ENCODE results near the gene BTRC.

The BTRC gene

DNA sequence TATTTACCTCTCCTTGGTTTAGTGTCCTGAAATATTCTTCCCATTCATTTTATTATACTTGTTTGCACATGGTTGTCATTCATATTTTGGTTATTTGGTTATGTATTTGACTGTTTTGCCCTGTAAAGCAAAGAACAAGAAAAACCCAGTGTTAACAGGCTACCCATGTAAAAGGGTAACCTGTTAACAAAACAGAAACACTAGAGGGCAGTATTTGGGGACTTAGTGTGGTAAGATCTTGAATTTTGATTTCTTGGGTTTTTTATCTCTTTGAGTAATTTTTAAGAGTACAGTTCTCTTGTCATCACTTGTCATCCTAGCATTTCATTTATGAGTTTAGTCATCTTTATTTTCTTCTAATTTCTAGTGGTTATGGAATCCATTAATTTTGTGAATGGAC lies 182.8 kb downstream of the BTRC start:
- Histone ChIP-seq H3K9me3 (ENCODE audit: control insufficient read depth, low read length) (no peaks in the 10 kb centered on the region), H3K9ac (ENCODE audit: low read length) (no peak overlapping the region), H3K36me3 (ENCODE audit: control insufficient read depth, insufficient read depth, low read length) (no peaks in the 10 kb centered on the region), H3K27me3 (ENCODE audit: control insufficient read depth, insufficient read depth, low read length) (no peaks in the 10 kb centered on the region), H3K4me1 (ENCODE audit: control insufficient read depth, insufficient read depth, low read length) (no peaks in the 10 kb centered on the region), H3K4me3 (ENCODE audit: low read length) (no peak overlapping the region)

DNA sequence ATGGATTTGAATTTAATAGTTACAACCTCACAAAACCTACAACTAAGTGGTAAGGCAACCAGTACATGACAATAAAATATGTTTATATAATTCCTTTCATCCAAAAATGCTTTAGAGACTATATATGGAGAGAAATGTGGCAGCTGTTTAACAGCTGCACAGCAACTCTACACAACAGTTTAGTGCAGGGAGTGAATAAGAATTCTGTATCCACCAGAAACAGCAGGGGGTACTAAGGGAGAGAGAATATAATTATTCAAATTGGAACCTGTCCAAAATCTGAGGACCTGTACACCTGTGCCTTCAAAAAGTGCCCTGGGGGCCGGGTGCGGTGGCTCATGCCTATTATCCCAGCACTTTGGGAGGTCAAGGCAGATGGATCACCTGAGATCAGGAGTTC lies 184.5 kb downstream of the BTRC start:
- Histone ChIP-seq H3K4me3 (ENCODE audit: low read length) (no peak overlapping the region), H3K27me3 (ENCODE audit: control insufficient read depth, insufficient read depth, low read length) (no peaks in the 10 kb centered on the region), H3K9me3 (ENCODE audit: control insufficient read depth, low read length) (no peaks in the 10 kb centered on the region), H3K4me1 (ENCODE audit: control insufficient read depth, insufficient read depth, low read length) (no peaks in the 10 kb centered on the region), H3K36me3 (ENCODE audit: control insufficient read depth, insufficient read depth, low read length) (no peaks in the 10 kb centered on the region), H3K9ac (ENCODE audit: low read length) (no peak overlapping the region)

GRCh38 chr10:101545898-101546297 lies 191.9 kb downstream of the BTRC start:
- H3K4me1 ChIP-seq (ENCODE audit: control insufficient read depth, insufficient read depth, low read length) = no peaks in the 10 kb centered on the region
- no peak overlapping the region for H3K9ac ChIP-seq (ENCODE audit: low read length)
- H3K4me3 ChIP-seq (ENCODE audit: low read length) = no peak overlapping the region
- no peaks in the 10 kb centered on the region for H3K9me3 ChIP-seq (ENCODE audit: control insufficient read depth, low read length)
- H3K36me3 ChIP-seq (ENCODE audit: control insufficient read depth, insufficient read depth, low read length) = no peaks in the 10 kb centered on the region
- H3K27me3 ChIP-seq (ENCODE audit: control insufficient read depth, insufficient read depth, low read length) = no peaks in the 10 kb centered on the region

DNA sequence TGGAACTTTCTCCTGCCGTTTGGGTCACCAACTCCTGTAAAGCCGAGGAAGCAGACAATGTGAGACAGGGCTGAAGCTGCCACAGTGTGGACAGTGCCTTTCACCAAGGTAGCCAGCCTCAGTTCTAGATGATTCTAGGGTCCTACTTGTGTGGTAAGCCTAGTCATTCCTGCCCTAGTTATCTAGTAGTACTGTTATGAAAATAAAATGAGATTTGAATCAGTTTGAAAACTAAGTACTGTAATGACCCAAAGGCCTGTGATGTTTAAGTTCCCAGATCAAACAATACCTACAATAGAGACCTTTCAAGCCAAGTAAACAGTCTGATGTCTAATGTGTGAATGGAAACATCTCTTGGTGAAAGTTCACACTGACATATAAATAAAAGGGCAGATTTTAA lies 197.0 kb downstream of the BTRC start:
- Histone ChIP-seq H3K9ac (ENCODE audit: low read length) (no peak overlapping the region), H3K4me3 (ENCODE audit: low read length) (no peak overlapping the region), H3K27me3 (ENCODE audit: control insufficient read depth, insufficient read depth, low read length) (no peaks in the 10 kb centered on the region), H3K9me3 (ENCODE audit: control insufficient read depth, low read length) (no peaks in the 10 kb centered on the region), H3K36me3 (ENCODE audit: control insufficient read depth, insufficient read depth, low read length) (no peaks in the 10 kb centered on the region), H3K4me1 (ENCODE audit: control insufficient read depth, insufficient read depth, low read length) (no peaks in the 10 kb centered on the region)

DNA sequence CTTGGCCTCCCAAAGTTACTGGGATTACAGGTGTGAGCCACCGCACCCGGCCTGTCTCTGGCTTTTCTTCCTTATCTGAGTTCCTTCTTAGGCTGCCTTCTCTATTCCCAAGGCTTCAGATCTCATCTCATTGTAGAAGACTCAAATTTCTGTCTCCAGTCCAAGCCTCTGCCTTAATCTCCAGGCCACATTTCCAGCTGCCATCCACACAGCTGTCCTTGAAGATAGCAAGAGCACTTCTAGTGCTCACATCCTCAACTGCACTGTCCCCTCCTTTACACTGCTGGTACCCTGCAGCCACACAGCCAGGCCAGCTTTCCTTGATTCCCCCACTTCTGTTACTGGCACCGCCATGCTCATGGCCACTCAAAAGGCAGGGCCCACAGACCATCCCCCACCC lies 198.5 kb downstream of the BTRC start:
- H3K9me3 ChIP-seq (ENCODE audit: control insufficient read depth, low read length) = no peaks in the 10 kb centered on the region
- H3K27me3 ChIP-seq (ENCODE audit: control insufficient read depth, insufficient read depth, low read length) = no peaks in the 10 kb centered on the region
- no peaks in the 10 kb centered on the region for H3K36me3 ChIP-seq (ENCODE audit: control insufficient read depth, insufficient read depth, low read length)
- no peak overlapping the region for H3K4me3 ChIP-seq (ENCODE audit: low read length)
- no peaks in the 10 kb centered on the region for H3K4me1 ChIP-seq (ENCODE audit: control insufficient read depth, insufficient read depth, low read length)
- no peak overlapping the region for H3K9ac ChIP-seq (ENCODE audit: low read length)

GRCh38 chr10:101557541-101557940 lies 203.6 kb downstream of the BTRC start:
- no peaks in the 10 kb centered on the region for H3K36me3 ChIP-seq (ENCODE audit: control insufficient read depth, insufficient read depth, low read length)
- peaks cover 10% of the 10 kb centered on the region for H3K27me3 ChIP-seq (ENCODE audit: control insufficient read depth, insufficient read depth, low read length)
- no peaks in the 10 kb centered on the region for H3K9me3 ChIP-seq (ENCODE audit: control insufficient read depth, low read length)
- no peak overlapping the region for H3K4me3 ChIP-seq (ENCODE audit: low read length)
- H3K4me1 ChIP-seq (ENCODE audit: control insufficient read depth, insufficient read depth, low read length) = peaks cover 4% of the 10 kb centered on the region
- no peak overlapping the region for H3K9ac ChIP-seq (ENCODE audit: low read length)

DNA sequence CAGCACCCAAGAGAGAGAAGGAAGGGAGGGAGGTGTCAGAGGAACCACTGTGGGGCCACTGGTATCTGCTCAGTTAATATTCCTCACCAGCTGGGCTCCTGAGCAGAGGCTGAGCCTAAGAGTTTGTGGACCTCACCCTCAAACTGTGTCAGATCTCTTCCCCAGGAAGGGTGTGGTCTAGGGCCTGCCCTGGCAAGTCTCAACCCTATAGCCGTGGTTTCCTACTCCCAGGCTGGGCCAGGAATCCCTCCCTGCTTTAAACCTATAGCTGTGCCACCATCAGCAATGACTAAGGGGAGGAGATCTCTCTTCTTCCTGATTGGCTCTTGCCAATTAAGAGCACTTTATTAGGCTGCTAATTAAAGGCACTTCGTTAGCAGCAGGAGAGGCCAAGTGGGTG lies 204.2 kb downstream of the BTRC start:
- peaks cover 17% of the 10 kb centered on the region for H3K27me3 ChIP-seq (ENCODE audit: control insufficient read depth, insufficient read depth, low read length)
- no peak overlapping the region for H3K4me3 ChIP-seq (ENCODE audit: low read length)
- H3K36me3 ChIP-seq (ENCODE audit: control insufficient read depth, insufficient read depth, low read length) = no peaks in the 10 kb centered on the region
- H3K9ac ChIP-seq (ENCODE audit: low read length) = no peak overlapping the region
- H3K4me1 ChIP-seq (ENCODE audit: control insufficient read depth, insufficient read depth, low read length) = peaks cover 4% of the 10 kb centered on the region
- H3K9me3 ChIP-seq (ENCODE audit: control insufficient read depth, low read length) = no peaks in the 10 kb centered on the region

DNA sequence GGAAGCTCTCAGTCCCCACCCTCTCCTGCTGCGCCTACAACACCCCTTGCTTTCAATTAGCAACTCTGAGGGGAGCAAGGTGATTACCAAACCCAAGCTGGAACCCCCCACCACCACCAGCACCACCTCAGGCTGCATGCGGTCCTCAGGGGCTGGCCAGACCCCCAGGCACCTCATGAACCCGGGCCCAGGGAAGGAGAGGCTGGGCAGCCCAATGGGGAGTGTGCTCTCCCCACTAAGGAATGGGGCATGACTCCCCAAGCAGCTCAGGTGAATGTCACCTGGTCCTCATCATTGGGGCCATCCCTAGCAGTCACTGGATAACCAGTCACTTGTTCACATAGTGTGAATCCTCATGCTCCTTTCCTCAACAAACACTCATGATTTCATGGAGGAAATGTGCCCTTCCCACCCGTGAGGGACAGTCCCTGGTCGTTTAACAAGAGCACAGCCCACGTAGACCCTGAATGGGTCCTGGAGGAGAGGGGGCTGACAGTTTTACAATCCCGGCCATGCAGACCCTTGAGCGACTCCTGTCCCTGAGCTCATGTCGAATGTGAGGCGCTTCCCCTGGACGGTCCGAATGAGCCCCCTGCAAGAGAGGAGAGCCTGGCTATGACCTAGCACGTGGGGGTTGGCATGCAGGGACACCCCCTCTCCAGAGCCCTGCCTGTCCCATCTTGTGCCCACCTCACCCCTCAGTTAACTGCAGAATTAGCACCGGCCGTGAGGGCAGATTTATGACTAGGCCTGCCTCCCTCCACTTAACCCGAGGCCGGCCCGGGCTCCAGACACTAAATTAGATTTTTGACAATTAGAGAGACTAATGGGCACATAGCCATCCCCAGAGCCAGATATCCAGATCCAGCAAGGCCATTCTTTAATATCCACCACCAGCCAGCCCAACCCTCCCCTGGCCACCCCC lies 205.0 kb downstream of the BTRC start:
- Histone ChIP-seq H3K4me1 (ENCODE audit: control insufficient read depth, insufficient read depth, low read length) (peaks cover 4% of the 10 kb centered on the region), H3K4me3 (ENCODE audit: low read length) (no peak overlapping the region), H3K9ac (ENCODE audit: low read length) (no peak overlapping the region), H3K9me3 (ENCODE audit: control insufficient read depth, low read length) (no peaks in the 10 kb centered on the region), H3K27me3 (ENCODE audit: control insufficient read depth, insufficient read depth, low read length) (peaks cover 24% of the 10 kb centered on the region), H3K36me3 (ENCODE audit: control insufficient read depth, insufficient read depth, low read length) (no peaks in the 10 kb centered on the region)

GRCh38 chr10:101559596-101560297 lies 205.8 kb downstream of the BTRC start:
- Histone ChIP-seq H3K36me3 (ENCODE audit: control insufficient read depth, insufficient read depth, low read length) (no peaks in the 10 kb centered on the region), H3K9me3 (ENCODE audit: control insufficient read depth, low read length) (no peaks in the 10 kb centered on the region), H3K4me3 (ENCODE audit: low read length) (no peak overlapping the region), H3K4me1 (ENCODE audit: control insufficient read depth, insufficient read depth, low read length) (peaks cover 4% of the 10 kb centered on the region), H3K27me3 (ENCODE audit: control insufficient read depth, insufficient read depth, low read length) (peaks cover 29% of the 10 kb centered on the region), H3K9ac (ENCODE audit: low read length) (no peak overlapping the region)

GRCh38 chr10:101560298-101561067 lies 206.5 kb downstream of the BTRC start:
- Histone ChIP-seq H3K36me3 (ENCODE audit: control insufficient read depth, insufficient read depth, low read length) (no peaks in the 10 kb centered on the region), H3K9ac (ENCODE audit: low read length) (no peak overlapping the region), H3K4me1 (ENCODE audit: control insufficient read depth, insufficient read depth, low read length) (peaks cover 4% of the 10 kb centered on the region), H3K4me3 (ENCODE audit: low read length) (no peak overlapping the region), H3K27me3 (ENCODE audit: control insufficient read depth, insufficient read depth, low read length) (peaks cover 36% of the 10 kb centered on the region), H3K9me3 (ENCODE audit: control insufficient read depth, low read length) (no peaks in the 10 kb centered on the region)

DNA sequence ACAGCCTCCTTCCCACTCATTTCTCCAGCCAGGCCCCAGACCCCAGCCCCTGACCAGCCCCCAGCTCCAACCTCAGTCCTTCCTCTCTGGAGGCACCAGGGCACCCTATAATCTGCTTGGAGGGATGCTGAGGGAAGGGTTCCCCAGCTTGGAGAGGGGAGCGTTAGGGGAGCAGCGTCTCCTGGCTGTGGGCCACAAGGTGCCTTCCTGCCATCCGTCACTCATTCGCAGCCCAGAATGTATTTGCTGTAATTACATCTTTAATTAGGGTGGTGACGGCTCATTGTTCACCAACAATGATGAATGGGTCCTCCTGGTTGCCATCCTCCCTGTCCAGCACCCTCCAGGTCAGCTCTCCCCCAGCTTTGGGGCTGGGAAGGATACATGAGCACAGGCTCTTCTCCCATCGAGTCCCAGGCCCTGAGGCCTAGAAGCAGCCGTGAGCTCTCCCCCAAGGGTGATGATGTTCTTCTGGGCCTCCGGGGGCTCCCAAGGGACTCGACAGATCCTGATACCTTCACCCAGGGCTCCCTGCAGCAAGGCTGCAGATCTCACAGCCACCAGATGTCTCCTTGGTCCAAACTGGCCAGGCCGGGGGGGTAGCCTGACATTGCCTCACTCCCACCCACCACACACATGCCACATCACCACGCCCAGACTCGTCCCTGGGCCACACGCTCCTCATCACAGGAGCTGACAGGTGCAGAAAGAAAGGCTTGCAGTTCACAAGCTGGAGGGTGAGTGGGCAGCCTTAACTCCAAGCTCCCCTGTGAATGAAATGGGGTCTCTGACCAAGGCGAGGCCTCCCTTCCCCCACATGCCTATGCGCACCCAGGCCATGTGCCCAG lies 207.3 kb downstream of the BTRC start:
- Histone ChIP-seq H3K36me3 (ENCODE audit: control insufficient read depth, insufficient read depth, low read length) (no peaks in the 10 kb centered on the region), H3K9ac (ENCODE audit: low read length) (no peak overlapping the region), H3K4me1 (ENCODE audit: control insufficient read depth, insufficient read depth, low read length) (peaks cover 6% of the 10 kb centered on the region)

More for the DNA sequence above, 207.3 kb downstream of the BTRC start:
- Histone ChIP-seq H3K27me3 (ENCODE audit: control insufficient read depth, insufficient read depth, low read length) (peaks cover 44% of the 10 kb centered on the region), H3K4me3 (ENCODE audit: low read length) (no peak overlapping the region), H3K9me3 (ENCODE audit: control insufficient read depth, low read length) (no peaks in the 10 kb centered on the region)

Data from mucosa of stomach (tissue), 1 donor.